ENCODE results near the gene ZNF649. TPM values are rescaled to one million over a fixed set of nuclear protein-coding genes. Genes with fewer than 3 reads are reported as not detected.
"Not testable (repeated sequence)": the region's sequence is repeated elsewhere in the genome, so short reads cannot be mapped to it uniquely, and the experiment has no call there.

The ZNF649 gene
- total RNA-seq, 4 donors from 2014 or later: 8.2 to 13.3 (median 10.6) TPM

- TF ChIP-seq CTCF (IDR thresholded peaks at IDR 0.05): no peak
- DNase-seq (ENCODE audit: low spot score) (no peak), ATAC-seq (ENCODE audit: low FRiP score) (no peak)
These were observed 10.6 kb upstream of the ZNF649 start for GRCh38 chr19:51915324-51915867.

DNA sequence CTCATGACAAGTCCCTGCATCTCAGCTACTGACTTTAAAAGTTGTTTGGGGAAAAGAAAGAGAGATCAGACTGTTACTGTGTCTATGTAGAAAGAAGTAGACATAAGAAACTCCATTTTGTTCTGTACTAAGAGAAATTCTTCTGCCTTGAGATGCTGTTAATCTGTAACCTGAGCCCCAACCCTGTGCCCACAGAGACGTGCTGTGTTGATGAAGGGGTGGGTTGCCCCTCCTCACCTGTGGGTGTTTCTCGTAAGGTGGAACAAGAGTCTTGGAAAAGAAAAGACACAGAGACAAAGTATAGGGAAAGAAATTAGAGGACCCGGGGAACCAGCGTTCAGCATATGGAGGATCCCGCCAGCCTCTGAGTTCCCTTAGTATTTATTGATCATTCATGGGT lies 3.2 kb upstream of the ZNF649 start:
- not testable (repeated sequence) for DNase-seq (ENCODE audit: low spot score); ATAC-seq (ENCODE audit: low FRiP score)

GRCh38 chr19:51906108-51906507 lies 1.3 kb upstream of the ZNF649 start:
- DNase-seq (ENCODE audit: low spot score): not testable (repeated sequence)

DNA sequence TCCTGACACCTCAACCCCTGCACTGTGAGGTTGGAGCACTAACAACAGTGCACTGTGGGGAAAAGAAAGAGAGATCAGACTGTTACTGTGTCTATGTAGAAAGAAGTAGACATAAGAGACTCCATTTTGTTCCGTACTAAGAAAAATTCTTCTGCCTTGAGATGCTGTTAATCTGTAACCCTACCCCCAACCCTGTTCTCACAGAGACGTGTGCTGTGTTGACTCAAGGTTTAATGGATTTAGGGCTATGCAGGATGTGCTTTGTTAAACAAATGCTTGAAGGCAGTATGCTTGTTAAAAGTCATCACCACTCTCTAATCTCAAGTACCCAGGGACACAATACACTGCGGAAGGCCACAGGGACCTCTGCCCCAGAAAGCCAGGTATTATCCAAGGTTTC lies 822 bp upstream of the ZNF649 start:
- ATAC-seq (ENCODE audit: low FRiP score); DNase-seq (ENCODE audit: low spot score): not testable (repeated sequence)

More at GRCh38 chr19:51906108-51906507, 1.3 kb upstream of the ZNF649 start:
- ATAC-seq (ENCODE audit: low FRiP score): not testable (repeated sequence)

DNA sequence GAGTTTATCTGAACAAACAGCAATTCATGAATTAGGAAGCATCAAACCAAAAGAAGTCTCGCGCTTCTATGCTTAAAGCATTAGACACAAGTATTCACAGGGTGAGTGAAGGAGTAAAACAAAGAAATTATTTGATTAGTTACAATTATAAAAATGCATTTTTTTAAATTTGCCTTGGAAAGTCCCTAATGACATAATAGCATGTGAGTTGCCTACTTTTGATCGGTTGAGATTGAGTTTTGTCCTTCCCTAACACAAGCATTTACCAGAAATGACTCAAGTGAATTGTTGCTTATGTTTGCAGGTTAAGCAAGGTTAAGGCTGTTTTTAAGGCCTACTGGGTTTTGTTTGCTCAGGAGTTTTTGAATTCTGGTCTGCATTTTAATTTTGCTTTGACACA lies 389 bp upstream of the ZNF649 start:
- ATAC-seq (ENCODE audit: low FRiP score): no peak
- DNase-seq (ENCODE audit: low spot score): no peak
- TF ChIP-seq CTCF (IDR thresholded peaks at IDR 0.05): no peak

GRCh38 chr19:51903192-51903591 lies 1.6 kb downstream of the ZNF649 start:
- DNase-seq (ENCODE audit: low spot score): no peak
- no peak for ATAC-seq (ENCODE audit: low FRiP score)
- no peak for TF ChIP-seq CTCF (IDR thresholded peaks at IDR 0.05)

DNA sequence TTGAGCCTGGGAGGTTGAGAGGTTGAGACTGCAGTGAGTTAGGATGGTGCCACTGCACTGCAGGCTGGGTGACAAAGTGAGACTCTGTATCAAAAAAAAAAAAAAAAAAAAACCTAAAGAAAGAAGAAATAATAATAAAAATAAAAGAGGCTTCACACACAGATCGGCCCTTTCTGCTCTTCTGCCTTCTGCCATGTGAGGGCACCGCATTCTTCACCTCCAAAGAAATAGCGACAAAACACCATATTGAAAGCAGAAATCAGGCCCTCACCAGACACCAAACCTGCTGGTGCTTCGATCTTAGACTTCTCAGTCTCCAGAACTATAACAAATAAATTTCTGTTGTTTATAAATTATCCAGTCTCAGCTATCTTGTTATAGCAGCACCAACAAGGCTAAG lies 3.0 kb downstream of the ZNF649 start:
- TF ChIP-seq CTCF (IDR thresholded peaks at IDR 0.05): no peak
- ATAC-seq (ENCODE audit: low FRiP score) (no peak), DNase-seq (ENCODE audit: low spot score) (no peak)

DNA sequence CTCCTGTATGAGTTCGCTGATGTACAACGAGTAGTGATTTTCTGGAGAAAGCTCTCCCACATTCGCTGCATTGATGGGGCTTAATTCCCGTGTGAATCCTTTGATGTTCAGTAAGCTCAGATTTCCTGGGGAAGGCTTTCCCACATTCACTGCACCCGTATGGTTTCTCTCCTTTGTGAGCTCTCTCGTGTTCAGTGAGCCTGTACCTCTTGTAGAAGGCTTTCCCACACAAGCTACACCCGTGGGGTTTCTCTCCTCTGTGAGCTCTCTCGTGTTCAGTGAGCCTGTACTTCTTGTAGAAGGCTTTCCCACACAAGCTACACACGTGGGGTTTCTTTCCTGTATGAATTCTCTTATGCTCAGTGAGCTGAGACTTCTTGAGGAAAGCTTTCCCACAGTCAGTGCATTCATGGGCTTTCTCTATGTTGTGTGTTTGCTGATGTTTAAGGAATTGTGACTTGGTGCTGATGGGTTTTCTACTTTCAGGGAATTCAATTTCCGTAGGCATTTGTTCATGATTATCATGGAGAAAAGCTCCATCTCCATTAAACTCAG lies 13.5 kb downstream of the ZNF649 start:
- ATAC-seq (ENCODE audit: low FRiP score) (no peak), DNase-seq (ENCODE audit: low spot score) (no peak)
- TF ChIP-seq CTCF (IDR thresholded peaks at IDR 0.05): no peak

GRCh38 chr19:51889934-51890333 lies 14.9 kb downstream of the ZNF649 start:
- no peak for TF ChIP-seq CTCF (IDR thresholded peaks at IDR 0.05)
- DNase-seq (ENCODE audit: low spot score) (no peak), ATAC-seq (ENCODE audit: low FRiP score) (no peak)

All from omental fat pad (tissue), 4 donors.